HCT116 (cell line): Measurements from ENCODE around the gene SWAP70. TPM values are rescaled to one million over a fixed set of nuclear protein-coding genes. Genes with fewer than 3 reads are reported as not detected.

Experiments used
- ATAC-seq: fragments of 200-7000 bp; cut with Tn5 transposase; 2 replicates; pipeline ENCODE4 v1.9.1; 2020; ENCODE audit warnings: mild to moderate bottlenecking, moderate library complexity
- BruUV-seq: library from RNA; stranded (reverse); fragments of 400-500 nt; replicated peaks from 2 replicates; lab custom pipeline; 2021; lab: Mats Ljungman, UMichigan
- CTCF ChIA-PET: fragments of 300-600 bp; sonication (Branson Sonifier 250); formaldehyde crosslinking; loops from one replicate; lab custom pipeline; 2021; ENCODE audit warnings: antibody characterized with exemption; lab: Charles Lee
- POLR2A ChIA-PET: fragments of 300-600, 350-600 bp; sonication (Branson Sonifier 250); formaldehyde crosslinking; loops from one replicate; lab custom pipeline; 2021; ENCODE audit warnings: antibody characterized with exemption; lab: Charles Lee
- RAD21 ChIA-PET, 2 experiments: fragments of 300-600 bp; sonication (Branson Sonifier 250); formaldehyde crosslinking; loops; one replicate each; lab custom pipeline; 2023; ENCODE audit warnings: low total read pairs in 2 of 2; ENCODE audit not compliant: uncharacterized antibody in 2 of 2, unreplicated experiment in 2 of 2, low non-redundant PET in 1 of 2; lab: Charles Lee
- DNase-seq: peaks from one replicate; pipeline ENCODE4 v3.0.0-alpha.2; 2010; ENCODE audit warnings: low read depth, low spot score
- H2AFZ ChIP-seq: fragments of 200-600 bp; shearing (Covaris generic), sonication (generic); 2 replicates; pipeline ENCODE4 v1.6.1; 2017; ENCODE audit warnings: low read depth, mixed run types, mixed read lengths, antibody characterized with exemption, low read length; ENCODE audit not compliant: poor library complexity, severe bottlenecking
- H3K27ac ChIP-seq: 2 replicates; pipeline ENCODE4 v1.5.1; 2012; ENCODE audit warnings: low read depth, low read length
- H3K27me3 ChIP-seq: fragments of 200-600 bp; sonication (generic); 2 replicates; pipeline ENCODE4 v1.6.1; 2016; ENCODE audit warnings: mixed run types, low read length, mixed read lengths; ENCODE audit not compliant: insufficient read depth
- H3K36me3 ChIP-seq, 2 experiments: fragments of 200-500 bp in 1 of 2; fragments of 200-600 bp in 1 of 2; sonication (Bioruptor generic) in 1 of 2; sonication (generic) in 1 of 2; 2 replicates each; pipeline versions ENCODE4 v1.5.1 to v1.6.1; 2014 to 2016; ENCODE audit warnings: low read length in 2 of 2, inconsistent platforms in 1 of 2, mixed read lengths in 1 of 2, mixed run types in 1 of 2; ENCODE audit not compliant: insufficient read depth in 2 of 2, control insufficient read depth in 1 of 2
- H3K4me1 ChIP-seq, 2 experiments: fragments of 200-600 bp in 1 of 2; sonication (generic) in 1 of 2; 2 replicates each; pipeline versions ENCODE4 v1.5.1 to v1.6.1; 2012 to 2017; ENCODE audit warnings: low read length in 2 of 2, inconsistent platforms in 1 of 2, mild to moderate bottlenecking in 1 of 2, mixed read lengths in 1 of 2, mixed run types in 1 of 2, moderate library complexity in 1 of 2; ENCODE audit not compliant: insufficient read depth in 2 of 2, control insufficient read depth in 1 of 2
- H3K4me2 ChIP-seq: fragments of 200-600 bp; sonication (generic); 2 replicates; pipeline ENCODE4 v1.6.1; 2017; ENCODE audit warnings: mixed run types, low read length, mixed read lengths
- H3K4me3 ChIP-seq, 2 experiments: fragments of 200-600 bp in 1 of 2; sonication (generic) in 1 of 2; replicated peaks in 1 of 2; 2 replicates each; pipeline ENCODE4 v1.5.1; 2011 to 2016; ENCODE audit warnings: low read length in 2 of 2, control low read depth in 1 of 2, low read depth in 1 of 2, mild to moderate bottlenecking in 1 of 2, mixed read lengths in 1 of 2, mixed run types in 1 of 2
- H3K79me2 ChIP-seq: fragments of 200-600 bp; sonication (generic); 2 replicates; pipeline ENCODE4 v1.6.1; 2017; ENCODE audit warnings: mild to moderate bottlenecking, mixed run types, low read length, moderate library complexity, mixed read lengths; ENCODE audit not compliant: insufficient read depth
- H3K9ac ChIP-seq: fragments of 200-600 bp; sonication (generic); 2 replicates; pipeline ENCODE4 v1.6.1; 2016; ENCODE audit warnings: low read length, mixed read lengths
- H3K9me2 ChIP-seq: fragments of 200-600 bp; sonication (generic), shearing (Covaris generic); 2 replicates; pipeline ENCODE4 v1.6.1; 2017; ENCODE audit warnings: mixed run types, mild to moderate bottlenecking, moderate library complexity; ENCODE audit not compliant: insufficient read depth
- H3K9me3 ChIP-seq, 2 experiments: fragments of 200-500 bp in 1 of 2; fragments of 200-600 bp in 1 of 2; sonication (Bioruptor generic) in 1 of 2; sonication (generic) in 1 of 2; 2 replicates each; pipeline ENCODE4 v1.6.1; 2014 to 2017; ENCODE audit warnings: low read length in 2 of 2, mixed read lengths in 2 of 2, inconsistent platforms in 1 of 2, low read depth in 1 of 2, mild to moderate bottlenecking in 1 of 2, mixed run types in 1 of 2, moderate library complexity in 1 of 2; ENCODE audit not compliant: control insufficient read depth in 1 of 2, insufficient read depth in 1 of 2
- H4K20me1 ChIP-seq: fragments of 200-600 bp; sonication (generic), shearing (Covaris generic); 2 replicates; pipeline ENCODE4 v1.6.1; 2017; ENCODE audit warnings: mixed run types, mild to moderate bottlenecking, moderate library complexity; ENCODE audit not compliant: insufficient read depth
- CBX3 ChIP-seq: IDR thresholded peaks from 2 replicates; pipeline ENCODE4 v1.6.1; 2012; ENCODE audit warnings: low read depth
- CEBPB ChIP-seq: IDR thresholded peaks from 2 replicates; pipeline ENCODE4 v1.6.1; 2012; ENCODE audit warnings: low read depth
- CTCF ChIP-seq, 3 experiments: fragments of 200-600 bp in 1 of 3; sonication (generic) in 1 of 3; IDR thresholded peaks in 2 of 3; conservative IDR thresholded peaks in 1 of 3; 2 replicates each; pipeline ENCODE4 v1.5.1; 2012 to 2017; ENCODE audit warnings: low read depth in 2 of 3, low read length in 2 of 3, antibody characterized with exemption in 1 of 3, borderline replicate concordance in 1 of 3, control low read depth in 1 of 3, mild to moderate bottlenecking in 1 of 3, mixed read lengths in 1 of 3, mixed run types in 1 of 3, moderate library complexity in 1 of 3; ENCODE audit not compliant: insufficient read depth in 1 of 3
- ELF1 ChIP-seq: IDR thresholded peaks from 2 replicates; pipeline ENCODE4 v1.6.1; 2012; ENCODE audit warnings: low read depth, borderline replicate concordance
- EZH2 ChIP-seq: fragments of 200-600 bp; sonication (generic); IDR thresholded peaks from 2 replicates; pipeline ENCODE4 v1.6.1; 2017; ENCODE audit warnings: antibody characterized with exemption, mixed run types
- FOSL1 ChIP-seq: IDR thresholded peaks from 2 replicates; pipeline ENCODE4 v1.6.1; 2012; ENCODE audit warnings: low read depth
- POLR2AphosphoS5 ChIP-seq: IDR thresholded peaks from 2 replicates; pipeline ENCODE4 v1.6.1; 2011; ENCODE audit warnings: mild to moderate bottlenecking, low read depth, low read length, moderate library complexity
- RAD21 ChIP-seq: IDR thresholded peaks from 2 replicates; pipeline ENCODE4 v1.6.1; 2012; ENCODE audit warnings: low read depth, mild to moderate bottlenecking
- REST ChIP-seq: IDR thresholded peaks from 2 replicates; pipeline ENCODE4 v1.6.1; 2012; ENCODE audit warnings: low read depth
- SIN3A ChIP-seq: IDR thresholded peaks from 2 replicates; pipeline ENCODE4 v1.6.1; 2012; ENCODE audit warnings: low read depth
- SP1 ChIP-seq: IDR thresholded peaks from 2 replicates; pipeline ENCODE4 v1.6.1; 2012; ENCODE audit warnings: low read depth
- SRF ChIP-seq: IDR thresholded peaks from 2 replicates; pipeline ENCODE4 v1.6.1; 2012; ENCODE audit warnings: low read depth
- TCF7L2 ChIP-seq: IDR thresholded peaks from 2 replicates; pipeline ENCODE4 v1.7.0; 2011; ENCODE audit warnings: borderline replicate concordance, inconsistent platforms; ENCODE audit not compliant: insufficient read depth, insufficient read length; ENCODE audit errors: extremely low read depth
- YY1 ChIP-seq: IDR thresholded peaks from 2 replicates; pipeline ENCODE4 v1.6.1; 2011; ENCODE audit warnings: low read length, low read depth, moderate library complexity, mild to moderate bottlenecking; ENCODE audit not compliant: insufficient replicate concordance; ENCODE audit errors: extremely low read depth
- ZFX ChIP-seq: fragments of 450-650 bp; IDR thresholded peaks from 2 replicates; pipeline ENCODE4 v1.6.1; 2017
- ZNF274 ChIP-seq: fragments of 200-500 bp; sonication (Bioruptor generic); IDR thresholded peaks from 2 replicates; pipeline ENCODE4 v1.6.1; 2014; ENCODE audit warnings: mild to moderate bottlenecking, low read depth, low read length, inconsistent platforms
- intact Hi-C: fragments of 100-400 bp; cut with micrococcal nuclease; formaldehyde crosslinking; loops from 2 replicates; pipeline ENCODE4 v1.10.0; 2022
- total RNA-seq: library from RNA; stranded (reverse); gene quantifications from one replicate; pipeline ENCODE4 v1.2.1, GENCODE V29; 2021; ENCODE audit not compliant: unreplicated experiment
- TF ChIP-seq, protein P1 (sequence below): IDR thresholded peaks from 2 replicates; pipeline ENCODE4 v1.6.1; 2012
- TF ChIP-seq, protein P2 (sequence below): IDR thresholded peaks from 2 replicates; pipeline ENCODE4 v1.6.1; 2012
- TF ChIP-seq, protein P3 (sequence below): IDR thresholded peaks from 2 replicates; pipeline ENCODE4 v1.6.1; 2011; ENCODE audit warnings: mild to moderate bottlenecking, low read length, moderate library complexity; ENCODE audit not compliant: insufficient replicate concordance; ENCODE audit errors: extremely low read depth

Gene SWAP70
- total RNA-seq, 1 experiment from 2014 or later, result 20.6 TPM

DNA sequence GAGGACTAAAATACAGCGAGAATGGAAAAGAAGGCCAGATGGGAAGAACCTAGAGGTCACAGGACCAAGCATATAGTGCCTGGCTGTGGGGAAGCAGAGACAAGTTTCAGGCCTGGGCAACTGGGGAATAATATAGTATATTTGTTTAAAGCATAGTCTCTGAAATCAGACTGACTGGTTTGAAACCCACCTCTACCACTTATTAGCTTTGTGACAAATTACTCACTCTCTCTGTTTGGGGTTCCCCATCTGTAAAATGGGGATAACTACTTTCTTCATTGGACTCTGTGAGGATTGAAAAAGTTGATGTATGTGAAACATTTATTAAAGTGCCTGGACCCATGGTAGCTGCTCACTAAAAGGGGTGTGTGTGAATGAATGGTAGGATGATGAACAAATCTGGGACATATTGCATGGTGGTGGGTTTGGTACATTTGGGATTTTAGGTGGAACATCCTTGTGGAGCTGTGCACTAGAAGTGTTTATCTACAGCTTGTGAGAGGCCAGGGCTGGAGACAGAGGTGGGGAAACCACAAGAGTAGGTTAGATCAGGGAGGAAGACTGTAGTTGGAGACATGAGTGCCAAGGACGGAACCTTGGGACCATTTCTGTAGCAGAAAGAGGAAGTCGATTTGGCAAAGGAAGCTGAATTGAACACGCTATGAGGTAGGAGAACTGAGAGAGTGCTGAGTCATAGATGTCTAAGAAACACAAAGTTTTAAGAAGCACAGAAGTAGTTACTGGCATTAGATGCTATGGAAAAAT is 52.6 kb downstream of the SWAP70 start:
- no peaks in the 10 kb centered on the region for H3K9me2 ChIP-seq
- H2AFZ ChIP-seq, result no peak overlapping the region
- CTCF ChIA-PET, result interaction anchor here (0.7 kb wide), 1 partner anchor 182 kb away, joined by 3 read pairs; no protein-coding TSS in a partner anchor
- no peak overlapping the region for H3K27ac ChIP-seq
- H3K36me3 ChIP-seq, result no peaks in the 10 kb centered on the region
- no peaks in the 10 kb centered on the region; a peak in 1 of 4 replicates for H3K4me1 ChIP-seq
- H3K9me3 ChIP-seq, result no peaks in the 10 kb centered on the region
- no peak overlapping the region for H3K4me3 ChIP-seq
- no peaks in the 10 kb centered on the region for H3K79me2 ChIP-seq
- no peak overlapping the region for H3K9ac ChIP-seq
- RAD21 ChIA-PET, result no interaction called here
- no peak overlapping the region for H3K4me2 ChIP-seq
- no peak for ATAC-seq
- intact Hi-C loops, result no loop called here
- H3K27me3 ChIP-seq, result no peaks in the 10 kb centered on the region
- BruUV-seq, result no TSS peak
- POLR2A ChIA-PET, result interaction anchor here (0.9 kb wide), 1 partner anchor 16 kb away, joined by 3 read pairs; no protein-coding TSS in a partner anchor
- DNase-seq, result no peak
- H4K20me1 ChIP-seq, result no peaks in the 10 kb centered on the region
- TF ChIP-seq, protein P1, sequence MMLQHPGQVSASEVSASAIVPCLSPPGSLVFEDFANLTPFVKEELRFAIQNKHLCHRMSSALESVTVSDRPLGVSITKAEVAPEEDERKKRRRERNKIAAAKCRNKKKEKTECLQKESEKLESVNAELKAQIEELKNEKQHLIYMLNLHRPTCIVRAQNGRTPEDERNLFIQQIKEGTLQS, result no peak
- TF ChIP-seq TCF7L2 (no peak), SP1 (no peak), SIN3A (no peak), FOSL1 (no peak), ELF1 (no peak), CTCF (IDR thresholded peaks at IDR 0.05 in 2 of 3, conservative IDR thresholded peaks at IDR 0.05 in 1 of 3; ENCODE audit: borderline replicate concordance in 1 of 3, insufficient read depth in 1 of 3, low read depth in 2 of 3, low read length in 2 of 3) (no peak), POLR2AphosphoS5 (no peak), CEBPB (no peak), YY1 (no peak), RAD21 (no peak), EZH2 (no peak), ZFX (no peak), CBX3 (no peak), SRF (no peak), REST (no peak), ZNF274 (no peak)
- TF ChIP-seq, protein P2, sequence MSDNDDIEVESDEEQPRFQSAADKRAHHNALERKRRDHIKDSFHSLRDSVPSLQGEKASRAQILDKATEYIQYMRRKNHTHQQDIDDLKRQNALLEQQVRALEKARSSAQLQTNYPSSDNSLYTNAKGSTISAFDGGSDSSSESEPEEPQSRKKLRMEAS, result no peak
- TF ChIP-seq, protein P3, sequence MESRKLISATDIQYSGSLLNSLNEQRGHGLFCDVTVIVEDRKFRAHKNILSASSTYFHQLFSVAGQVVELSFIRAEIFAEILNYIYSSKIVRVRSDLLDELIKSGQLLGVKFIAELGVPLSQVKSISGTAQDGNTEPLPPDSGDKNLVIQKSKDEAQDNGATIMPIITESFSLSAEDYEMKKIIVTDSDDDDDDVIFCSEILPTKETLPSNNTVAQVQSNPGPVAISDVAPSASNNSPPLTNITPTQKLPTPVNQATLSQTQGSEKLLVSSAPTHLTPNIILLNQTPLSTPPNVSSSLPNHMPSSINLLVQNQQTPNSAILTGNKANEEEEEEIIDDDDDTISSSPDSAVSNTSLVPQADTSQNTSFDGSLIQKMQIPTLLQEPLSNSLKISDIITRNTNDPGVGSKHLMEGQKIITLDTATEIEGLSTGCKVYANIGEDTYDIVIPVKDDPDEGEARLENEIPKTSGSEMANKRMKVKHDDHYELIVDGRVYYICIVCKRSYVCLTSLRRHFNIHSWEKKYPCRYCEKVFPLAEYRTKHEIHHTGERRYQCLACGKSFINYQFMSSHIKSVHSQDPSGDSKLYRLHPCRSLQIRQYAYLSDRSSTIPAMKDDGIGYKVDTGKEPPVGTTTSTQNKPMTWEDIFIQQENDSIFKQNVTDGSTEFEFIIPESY, result no peak
